Measurements from ENCODE around the gene CATSPERE. TPM values are rescaled to one million over a fixed set of nuclear protein-coding genes. Genes with fewer than 3 reads are reported as not detected.

CATSPERE gene
- total and polyA plus RNA-seq, 10 of the 15 experiments (the other 5 are each of a cell fraction or from before 2014, with no cell fraction given) = 0.04 to 0.24 (median 0.17) TPM; not detected in 3

GRCh38 chr1:244451951-244452795 lies 8.9 kb upstream of the CATSPERE start (continued):
- TF ChIP-seq ZBTB40 (IDR thresholded peaks at IDR 0.05; ENCODE audit: borderline replicate concordance) (peak; percentile 86), BCLAF1 (IDR thresholded peaks at IDR 0.05) (no peak), HCFC1 (IDR thresholded peaks at IDR 0.05; ENCODE audit: low read length) (peak; percentile 96), PAX8 (IDR thresholded peaks at IDR 0.05) (no peak), TCF3 (IDR thresholded peaks at IDR 0.05; ENCODE audit: borderline replicate concordance, insufficient read depth, low read depth, low read length) (no peak), GABPA (IDR thresholded peaks at IDR 0.05; ENCODE audit: low read depth) (no peak), MAX (IDR thresholded peaks at IDR 0.05; ENCODE audit: low read depth, low read length) (peak; percentile 54), CUX1 (IDR thresholded peaks at IDR 0.05; ENCODE audit: insufficient replicate concordance, low read depth, low read length) (no peak), IKZF2 (IDR thresholded peaks at IDR 0.05) (peak in 1 of 2 experiments; percentile 23; a peak in 1 of 4 replicates), E2F8 (IDR thresholded peaks at IDR 0.05; ENCODE audit: low read depth, partially characterized antibody) (no peak)

Measured in GM12878 (cell line).